Uterus (tissue), 2 donors: ENCODE data around the gene AP4S1.

Source experiments
- POLR2A ChIP-seq, 2 donors: fragments of 450-650 bp; IDR thresholded peaks; one replicate each; pipeline ENCODE4 v1.6.1; 2016; ENCODE audit warnings: antibody characterized with exemption in 2 of 2, mild to moderate bottlenecking in 1 of 2, moderate library complexity in 1 of 2
- TF ChIP-seq, protein P1 (sequence below), 4 experiments: fragments of 200-600 bp in 2 of 4; fragments of 450-650 bp in 2 of 4; sonication (generic) in 2 of 4; IDR thresholded peaks; one replicate each; pipeline ENCODE4 v1.5.1; 2016 to 2019; ENCODE audit warnings: antibody characterized with exemption in 4 of 4, mild to moderate bottlenecking in 2 of 4, moderate library complexity in 1 of 4

GRCh38 chr14:31069343-31069742, 43.9 kb downstream of the AP4S1 start:
- TF ChIP-seq, protein P1, sequence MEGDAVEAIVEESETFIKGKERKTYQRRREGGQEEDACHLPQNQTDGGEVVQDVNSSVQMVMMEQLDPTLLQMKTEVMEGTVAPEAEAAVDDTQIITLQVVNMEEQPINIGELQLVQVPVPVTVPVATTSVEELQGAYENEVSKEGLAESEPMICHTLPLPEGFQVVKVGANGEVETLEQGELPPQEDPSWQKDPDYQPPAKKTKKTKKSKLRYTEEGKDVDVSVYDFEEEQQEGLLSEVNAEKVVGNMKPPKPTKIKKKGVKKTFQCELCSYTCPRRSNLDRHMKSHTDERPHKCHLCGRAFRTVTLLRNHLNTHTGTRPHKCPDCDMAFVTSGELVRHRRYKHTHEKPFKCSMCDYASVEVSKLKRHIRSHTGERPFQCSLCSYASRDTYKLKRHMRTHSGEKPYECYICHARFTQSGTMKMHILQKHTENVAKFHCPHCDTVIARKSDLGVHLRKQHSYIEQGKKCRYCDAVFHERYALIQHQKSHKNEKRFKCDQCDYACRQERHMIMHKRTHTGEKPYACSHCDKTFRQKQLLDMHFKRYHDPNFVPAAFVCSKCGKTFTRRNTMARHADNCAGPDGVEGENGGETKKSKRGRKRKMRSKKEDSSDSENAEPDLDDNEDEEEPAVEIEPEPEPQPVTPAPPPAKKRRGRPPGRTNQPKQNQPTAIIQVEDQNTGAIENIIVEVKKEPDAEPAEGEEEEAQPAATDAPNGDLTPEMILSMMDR (IDR thresholded peaks at IDR 0.05), result no peak
- no peak for TF ChIP-seq POLR2A (IDR thresholded peaks at IDR 0.05)
